B cell (primary cell): ENCODE data around the gene COL8A2. TPM values are rescaled to one million over a fixed set of nuclear protein-coding genes. Genes with fewer than 3 reads are reported as not detected.

Experiments used
- ATAC-seq: fragments of 200-7000 bp; cut with Tn5 transposase; one replicate; pipeline ENCODE4 v1.10.0; 2021; ENCODE audit warnings: low read depth, mild to moderate bottlenecking, moderate number of reproducible peaks, moderate library complexity
- CTCF ChIA-PET: fragments of 350-600 bp; sonication (Branson Sonifier 250); formaldehyde crosslinking; loops from one replicate; lab custom pipeline; 2021; ENCODE audit warnings: antibody characterized with exemption, inconsistent platforms; lab: Charles Lee
- POLR2A ChIA-PET: fragments of 350-600 bp; sonication (Branson Sonifier 250); formaldehyde crosslinking; loops from one replicate; lab custom pipeline; 2021; ENCODE audit warnings: antibody characterized with exemption; lab: Charles Lee
- DNase-seq: peaks from one replicate; pipeline ENCODE4 v3.0.0; 2013
- H2AFZ ChIP-seq: 2 replicates; pipeline ENCODE4 v1.6.1; 2012; ENCODE audit warnings: mild to moderate bottlenecking, low read depth, low read length; ENCODE audit not compliant: insufficient read depth, poor library complexity, severe bottlenecking
- H3K27ac ChIP-seq, 2 donors: 1 replicate in 1 of 2; 2 replicates in 1 of 2; pipeline ENCODE4 v1.5.1; 2012 to 2013; ENCODE audit warnings: low read length in 2 of 2, mild to moderate bottlenecking in 2 of 2, moderate library complexity in 1 of 2
- H3K27me3 ChIP-seq, 4 experiments: fragments of 200-600 bp in 1 of 4; sonication (generic) in 1 of 4; replicated peaks in 1 of 4; 1 replicate in 2 of 4; 2 replicates in 2 of 4; pipeline versions ENCODE4 v1.6.1 to v1.7.0; 2013 to 2016; ENCODE audit warnings: low read length in 3 of 4, mild to moderate bottlenecking in 2 of 4, mixed read lengths in 1 of 4, moderate library complexity in 1 of 4; ENCODE audit not compliant: insufficient read depth in 4 of 4, control insufficient read depth in 3 of 4; ENCODE audit errors: control extremely low read depth in 1 of 4
- H3K36me3 ChIP-seq, 2 experiments: replicated peaks in 1 of 2; 1 replicate in 1 of 2; 2 replicates in 1 of 2; pipeline versions ENCODE4 v1.6.1 to v1.7.1; 2013; ENCODE audit warnings: low read length in 1 of 2; ENCODE audit not compliant: insufficient read depth in 2 of 2, control insufficient read depth in 1 of 2; ENCODE audit errors: control extremely low read depth in 1 of 2, extremely low read depth in 1 of 2
- H3K4me1 ChIP-seq, 2 donors: fragments of 200-600 bp in 1 of 2; sonication (generic) in 1 of 2; 1 replicate in 1 of 2; 2 replicates in 1 of 2; pipeline versions ENCODE4 v1.5.1 to v1.6.1; 2013 to 2017; ENCODE audit warnings: low read length in 2 of 2; ENCODE audit not compliant: control insufficient read depth in 2 of 2, insufficient read depth in 2 of 2
- H3K4me2 ChIP-seq: replicated peaks from 2 replicates; pipeline ENCODE3; 2012; ENCODE audit warnings: mild to moderate bottlenecking, low read depth, low read length; ENCODE audit not compliant: poor library complexity, severe bottlenecking
- H3K4me3 ChIP-seq, 5 experiments: fragments of 200-600 bp in 1 of 5; sonication (generic) in 1 of 5; 1 replicate in 3 of 5; 2 replicates in 2 of 5; pipeline versions ENCODE4 v1.5.1 to v1.7.0; 2011 to 2016; ENCODE audit warnings: low read length in 4 of 5, mild to moderate bottlenecking in 4 of 5, low read depth in 2 of 5, control low read depth in 1 of 5, moderate library complexity in 1 of 5; ENCODE audit not compliant: insufficient read depth in 1 of 5; ENCODE audit errors: control extremely low read depth in 1 of 5, extremely low read depth in 1 of 5
- H3K79me2 ChIP-seq: fragments of 200-600 bp; sonication (generic); one replicate; pipeline ENCODE4 v1.6.0; 2016; ENCODE audit warnings: low read length; ENCODE audit not compliant: control insufficient read depth, insufficient read depth
- H3K9ac ChIP-seq: fragments of 200-600 bp; sonication (generic); 2 replicates; pipeline ENCODE4 v1.6.1; 2017; ENCODE audit warnings: mild to moderate bottlenecking, low read length, moderate library complexity
- H3K9me3 ChIP-seq, 3 donors: one replicate each; pipeline versions ENCODE4 v1.6.1 to v1.7.1; 2013; ENCODE audit warnings: low read length in 2 of 3; ENCODE audit not compliant: control insufficient read depth in 2 of 3, insufficient read depth in 1 of 3; ENCODE audit errors: control extremely low read depth in 1 of 3
- H4K20me1 ChIP-seq: 2 replicates; pipeline ENCODE4 v1.6.0; 2012; ENCODE audit warnings: mild to moderate bottlenecking, low read length; ENCODE audit not compliant: insufficient read depth, control insufficient read depth, poor library complexity, severe bottlenecking
- H3K27ac Mint-ChIP-seq: one replicate; pipeline ENCODE4 v1.8.0; 2021; ENCODE audit warnings: mixed read lengths
- H3K27me3 Mint-ChIP-seq: one replicate; pipeline ENCODE4 v1.8.0; 2021; ENCODE audit warnings: mixed read lengths
- H3K4me1 Mint-ChIP-seq: one replicate; pipeline ENCODE4 v1.8.0; 2021; ENCODE audit warnings: mixed read lengths
- H3K4me3 Mint-ChIP-seq: one replicate; pipeline ENCODE4 v1.8.0; 2021; ENCODE audit warnings: mixed read lengths
- H3K9me3 Mint-ChIP-seq: one replicate; pipeline ENCODE4 v1.8.0; 2022; ENCODE audit warnings: mixed read lengths; ENCODE audit not compliant: insufficient read depth
- EZH2 ChIP-seq: IDR thresholded peaks from 2 replicates; pipeline ENCODE4 v1.6.1; 2012; ENCODE audit warnings: borderline replicate concordance, low read depth, mild to moderate bottlenecking, moderate library complexity, low read length; ENCODE audit not compliant: insufficient read depth, poor library complexity, severe bottlenecking
- WGBS: methylation state at CpG from one replicate; pipeline ENCODE4 v1.1.5; 2013; ENCODE audit warnings: missing lambda C conversion rate; ENCODE audit not compliant: insufficient coverage; 5-methylcytosine and 5-hydroxymethylcytosine counted together
- intact Hi-C: fragments of 100-400 bp; cut with micrococcal nuclease; formaldehyde crosslinking; loops from one replicate; pipeline ENCODE4 v1.10.0; 2022
- polyA minus RNA-seq: library from RNA; depleted of rRNA, polyadenylated mRNA; stranded (reverse); fragments of >200 nt; gene quantifications from 2 replicates; pipeline ENCODE4 v1.2.3, GENCODE V29; 2012
- polyA plus RNA-seq: library from polyadenylated mRNA; depleted of rRNA; stranded (reverse); fragments of >200 nt; gene quantifications from 2 replicates; pipeline ENCODE4 v1.2.3, GENCODE V29; 2012
- total RNA-seq, 2 donors: library from RNA; stranded (reverse); fragments of 120-200 nt in 1 of 2; gene quantifications; 1 replicate in 1 of 2; 2 replicates in 1 of 2; pipeline versions ENCODE4 v1.2.3 to v1.2.4, GENCODE V29; 2013 to 2022
- TF ChIP-seq, protein P1 (sequence below): fragments of 200-600 bp; IDR thresholded peaks from one replicate; pipeline ENCODE4 v1.8.0; 2022; ENCODE audit warnings: antibody characterized with exemption, mild to moderate bottlenecking

The COL8A2 gene
- total RNA-seq (0.17 TPM in 2 replicates), polyA plus RNA-seq (not detected in 2 replicates), polyA minus RNA-seq (0.17 and 0.21 TPM in 2 replicates)
- total RNA-seq (2013) = 0.26 TPM

DNA sequence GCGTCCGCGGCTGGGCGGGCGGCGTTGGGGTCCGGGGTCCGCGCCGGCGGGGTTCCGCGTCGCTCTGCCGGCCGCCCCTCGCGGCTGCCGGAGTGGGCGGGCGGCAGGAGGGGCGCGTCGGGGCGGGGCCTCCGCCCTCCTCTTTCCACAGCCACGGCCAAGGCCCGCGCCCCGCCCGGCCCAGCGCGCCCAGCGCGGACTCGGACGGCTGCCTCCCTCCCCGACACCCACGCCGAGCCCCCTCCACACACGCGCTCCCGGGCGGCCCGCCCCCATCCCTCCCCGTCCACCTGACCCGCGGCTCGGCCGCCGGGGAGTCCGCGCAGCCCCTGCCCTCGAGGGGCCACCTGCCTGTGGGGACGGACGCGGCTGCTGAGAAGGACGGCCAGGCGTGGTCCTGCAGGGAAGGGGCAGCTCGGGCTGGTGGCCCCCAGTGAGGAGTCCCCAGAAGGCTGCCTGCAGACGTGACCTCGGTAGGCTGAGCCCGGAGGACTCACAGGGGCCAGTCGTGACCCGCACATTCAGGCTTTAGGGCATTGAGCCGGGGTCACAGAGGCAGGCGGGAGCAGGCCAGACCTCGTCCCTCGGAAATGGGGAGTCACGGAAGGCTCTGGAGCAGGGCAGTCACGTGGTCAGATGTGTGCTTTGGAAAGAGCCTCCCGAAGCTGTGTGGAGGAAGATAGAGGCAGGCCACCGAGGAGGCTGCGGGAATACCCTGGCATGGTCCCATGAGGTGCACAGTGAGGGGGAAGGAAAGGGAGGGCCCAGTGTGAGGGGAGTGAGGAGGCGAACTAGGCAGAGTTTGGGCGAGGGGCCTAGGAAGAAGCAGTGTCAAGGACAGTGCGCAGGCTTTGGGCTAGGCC lies at the start of gene COL8A2:
TSS of gene COL8A2 (minus strand) at position 94 of the 863 bp plus-strand sequence. CDS start 24,980 bp downstream, outside the sequence.
- Histone ChIP-seq H3K27ac (no peak within 1 kb of the TSS), H2AFZ (peak within 1 kb of the TSS; percentile 41), H3K36me3 (no peaks in the 10 kb centered on the region), H3K79me2 (no peaks in the 10 kb centered on the region), H3K9me3 (no peaks in the 10 kb centered on the region), H3K4me2 (peak within 1 kb of the TSS; percentile 82), H4K20me1 (no peaks in the 10 kb centered on the region), H3K4me3 (peak within 1 kb of the TSS in 3 of 5 experiments; percentile 8 to 45 (median 28)), H3K27me3 (peaks cover 0 to 22% (median 2%) of the 10 kb centered on the region in 4 experiments), H3K4me1 (peaks cover 28% of the 10 kb centered on the region in 2 donors), H3K9ac (peak within 1 kb of the TSS; percentile 48)
- no peak for TF ChIP-seq EZH2
- TF ChIP-seq, protein P1, sequence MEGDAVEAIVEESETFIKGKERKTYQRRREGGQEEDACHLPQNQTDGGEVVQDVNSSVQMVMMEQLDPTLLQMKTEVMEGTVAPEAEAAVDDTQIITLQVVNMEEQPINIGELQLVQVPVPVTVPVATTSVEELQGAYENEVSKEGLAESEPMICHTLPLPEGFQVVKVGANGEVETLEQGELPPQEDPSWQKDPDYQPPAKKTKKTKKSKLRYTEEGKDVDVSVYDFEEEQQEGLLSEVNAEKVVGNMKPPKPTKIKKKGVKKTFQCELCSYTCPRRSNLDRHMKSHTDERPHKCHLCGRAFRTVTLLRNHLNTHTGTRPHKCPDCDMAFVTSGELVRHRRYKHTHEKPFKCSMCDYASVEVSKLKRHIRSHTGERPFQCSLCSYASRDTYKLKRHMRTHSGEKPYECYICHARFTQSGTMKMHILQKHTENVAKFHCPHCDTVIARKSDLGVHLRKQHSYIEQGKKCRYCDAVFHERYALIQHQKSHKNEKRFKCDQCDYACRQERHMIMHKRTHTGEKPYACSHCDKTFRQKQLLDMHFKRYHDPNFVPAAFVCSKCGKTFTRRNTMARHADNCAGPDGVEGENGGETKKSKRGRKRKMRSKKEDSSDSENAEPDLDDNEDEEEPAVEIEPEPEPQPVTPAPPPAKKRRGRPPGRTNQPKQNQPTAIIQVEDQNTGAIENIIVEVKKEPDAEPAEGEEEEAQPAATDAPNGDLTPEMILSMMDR = no peak
- intact Hi-C loops = no loop called here
- POLR2A ChIA-PET = no interaction called here
- CTCF ChIA-PET = no interaction called here
- ATAC-seq (peak; percentile 35), DNase-seq (peak; percentile 31)
- Mint-ChIP-seq H3K4me3 (peak within 1 kb of the TSS; percentile 74), H3K27me3 (peaks cover 8% of the 10 kb centered on the region), H3K27ac (no peak within 1 kb of the TSS), H3K4me1 (peaks cover 32% of the 10 kb centered on the region), H3K9me3 (no peaks in the 10 kb centered on the region)
- 16% methylated on average over 77 of the region's 77 CpGs for WGBS

DNA sequence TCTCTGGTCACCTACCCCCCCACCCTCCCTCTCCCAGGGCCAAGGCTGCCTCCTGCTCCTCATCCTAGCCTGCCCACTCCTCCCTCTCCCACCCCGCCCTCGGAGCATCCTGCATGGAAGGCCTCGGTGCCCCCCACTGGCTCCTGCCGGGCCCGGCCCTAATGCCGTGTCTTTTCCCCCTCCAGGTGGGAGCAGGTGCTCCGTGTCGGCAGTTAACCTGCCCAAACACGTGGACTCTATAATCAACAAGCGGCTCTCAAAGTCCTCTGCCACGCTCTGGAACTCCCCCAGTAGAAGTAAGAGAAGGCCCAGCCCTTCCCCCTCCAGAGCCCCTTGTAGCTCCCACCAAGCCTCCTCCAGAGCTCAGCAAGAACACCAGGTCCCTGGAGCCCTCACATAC lies 49.7 kb upstream of the COL8A2 start:
- intact Hi-C loops = no loop called here
- DNase-seq (no peak), ATAC-seq (no peak)
- H3K4me1 Mint-ChIP-seq = peaks cover 17% of the 10 kb centered on the region
- CTCF ChIA-PET = no interaction called here
- Histone ChIP-seq H3K27ac (peak overlapping the region; percentile 16 to 62), H3K4me3 (no peak overlapping the region), H2AFZ (no peak overlapping the region), H3K36me3 (peaks cover 5 to 70% of the 10 kb centered on the region in 2 experiments), H3K4me2 (peak overlapping the region; percentile 21), H3K79me2 (peaks cover 14% of the 10 kb centered on the region), H3K27me3 (no peaks in the 10 kb centered on the region), H4K20me1 (peaks cover 19% of the 10 kb centered on the region), H3K9me3 (no peaks in the 10 kb centered on the region), H3K9ac (no peak overlapping the region), H3K4me1 (peaks cover 11 to 13% of the 10 kb centered on the region in 2 donors)
- no peaks in the 10 kb centered on the region for H3K27me3 Mint-ChIP-seq
- 97% methylated on average over 11 of the region's 11 CpGs for WGBS
- POLR2A ChIA-PET = interaction anchor here (0.6 kb wide), 2 partner anchors 21 to 825 kb away, joined by 3 to 5 read pairs; no protein-coding TSS in a partner anchor
- H3K4me3 Mint-ChIP-seq = no peak overlapping the region
- no peak for TF ChIP-seq EZH2
- TF ChIP-seq, protein P1 = no peak
- H3K27ac Mint-ChIP-seq = peak overlapping the region; percentile 3
- no peaks in the 10 kb centered on the region for H3K9me3 Mint-ChIP-seq
